22Rv1 (cell line): ENCODE results near the gene TCAP.

ENCODE experiments used
- ZFX ChIP-seq: fragments of 450-650 bp; IDR thresholded peaks from 2 replicates; pipeline ENCODE4 v1.6.1; 2017; ENCODE audit warnings: antibody characterized with exemption, borderline replicate concordance
- TF ChIP-seq, protein P1 (sequence below): fragments of 450-650 bp; IDR thresholded peaks from 2 replicates; pipeline ENCODE4 v1.5.1; 2017; ENCODE audit warnings: mild to moderate bottlenecking

GRCh38 chr17:39695089-39695474, 29.9 kb downstream of the TCAP start:
- TF ChIP-seq, protein P1, sequence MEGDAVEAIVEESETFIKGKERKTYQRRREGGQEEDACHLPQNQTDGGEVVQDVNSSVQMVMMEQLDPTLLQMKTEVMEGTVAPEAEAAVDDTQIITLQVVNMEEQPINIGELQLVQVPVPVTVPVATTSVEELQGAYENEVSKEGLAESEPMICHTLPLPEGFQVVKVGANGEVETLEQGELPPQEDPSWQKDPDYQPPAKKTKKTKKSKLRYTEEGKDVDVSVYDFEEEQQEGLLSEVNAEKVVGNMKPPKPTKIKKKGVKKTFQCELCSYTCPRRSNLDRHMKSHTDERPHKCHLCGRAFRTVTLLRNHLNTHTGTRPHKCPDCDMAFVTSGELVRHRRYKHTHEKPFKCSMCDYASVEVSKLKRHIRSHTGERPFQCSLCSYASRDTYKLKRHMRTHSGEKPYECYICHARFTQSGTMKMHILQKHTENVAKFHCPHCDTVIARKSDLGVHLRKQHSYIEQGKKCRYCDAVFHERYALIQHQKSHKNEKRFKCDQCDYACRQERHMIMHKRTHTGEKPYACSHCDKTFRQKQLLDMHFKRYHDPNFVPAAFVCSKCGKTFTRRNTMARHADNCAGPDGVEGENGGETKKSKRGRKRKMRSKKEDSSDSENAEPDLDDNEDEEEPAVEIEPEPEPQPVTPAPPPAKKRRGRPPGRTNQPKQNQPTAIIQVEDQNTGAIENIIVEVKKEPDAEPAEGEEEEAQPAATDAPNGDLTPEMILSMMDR: no peak
- no peak for TF ChIP-seq ZFX
